IMR-90 (cell line): ENCODE measurements around the gene CTIF. TPM values are rescaled to one million over a fixed set of nuclear protein-coding genes. Genes with fewer than 3 reads are reported as not detected.

Experiments used
- ATAC-seq: fragments of 200-7000 bp; cut with Tn5 transposase; 2 replicates; pipeline ENCODE4 v1.9.1; 2020; ENCODE audit warnings: low read depth, mild to moderate bottlenecking, moderate library complexity
- BruUV-seq: library from RNA; stranded (reverse); fragments of 400-500 nt; replicated peaks from 2 replicates; lab custom pipeline; 2021; lab: Mats Ljungman, UMichigan
- CTCF ChIA-PET: fragments of 300-600 bp; formaldehyde crosslinking; extraction: SDS; loops from one replicate; lab custom pipeline; 2021; ENCODE audit warnings: antibody characterized with exemption; lab: Yijun Ruan, JAX
- POLR2A ChIA-PET: fragments of 300-600 bp; sonication (Branson Sonifier 250); formaldehyde crosslinking; loops from one replicate; lab custom pipeline; 2022; ENCODE audit warnings: antibody characterized with exemption; ENCODE audit not compliant: unreplicated experiment; lab: Charles Lee
- DNase-seq: peaks from one replicate; pipeline ENCODE4 v3.0.0; 2013
- H2AFZ ChIP-seq: replicated peaks from 2 replicates; pipeline ENCODE3; 2013; ENCODE audit warnings: low read length, mild to moderate bottlenecking; ENCODE audit not compliant: poor library complexity
- H2AK5ac ChIP-seq: 2 replicates; pipeline ENCODE4 v1.6.1; 2013; ENCODE audit warnings: low read depth, low read length, inconsistent platforms
- H2AK9ac ChIP-seq: replicated peaks from 2 replicates; pipeline ENCODE3; 2013; ENCODE audit warnings: mild to moderate bottlenecking, low read depth, low read length, moderate library complexity; ENCODE audit not compliant: poor library complexity
- H2BK120ac ChIP-seq: 2 replicates; pipeline ENCODE4 v1.6.1; 2013; ENCODE audit warnings: low read depth, low read length, inconsistent platforms
- H2BK15ac ChIP-seq: 3 replicates; pipeline ENCODE4 v1.6.1; 2013; ENCODE audit warnings: low read depth, low read length, inconsistent platforms
- H2BK20ac ChIP-seq: 2 replicates; pipeline ENCODE4 v1.6.1; 2013; ENCODE audit warnings: low read depth, mild to moderate bottlenecking, inconsistent platforms, low read length, moderate library complexity
- H2BK5ac ChIP-seq: 2 replicates; pipeline ENCODE4 v1.6.1; 2013; ENCODE audit warnings: mild to moderate bottlenecking, low read depth, low read length, inconsistent platforms; ENCODE audit not compliant: poor library complexity, severe bottlenecking
- H3K14ac ChIP-seq: replicated peaks from 2 replicates; pipeline ENCODE4 v1.6.1; 2013; ENCODE audit warnings: low read depth, low read length, inconsistent platforms
- H3K18ac ChIP-seq: 2 replicates; pipeline ENCODE4 v1.6.1; 2013; ENCODE audit warnings: low read depth, low read length, control low read depth
- H3K23ac ChIP-seq: 2 replicates; pipeline ENCODE4 v1.6.1; 2013; ENCODE audit warnings: low read depth, low read length, inconsistent platforms
- H3K27ac ChIP-seq: 2 replicates; pipeline ENCODE4 v1.5.1; 2013; ENCODE audit warnings: mild to moderate bottlenecking, control low read depth, low read length; ENCODE audit not compliant: insufficient read depth
- H3K27me3 ChIP-seq: 2 replicates; pipeline ENCODE4 v1.6.1; 2013; ENCODE audit warnings: low read length; ENCODE audit not compliant: control insufficient read depth, insufficient read depth
- H3K36me3 ChIP-seq: 2 replicates; pipeline ENCODE4 v1.6.1; 2013; ENCODE audit warnings: low read length, mixed read lengths; ENCODE audit not compliant: control insufficient read depth, insufficient read depth
- H3K4ac ChIP-seq: 2 replicates; pipeline ENCODE4 v1.6.1; 2013; ENCODE audit warnings: low read depth, low read length, inconsistent platforms
- H3K4me1 ChIP-seq: 2 replicates; pipeline ENCODE4 v1.6.1; 2013; ENCODE audit warnings: low read length, mixed read lengths; ENCODE audit not compliant: control insufficient read depth, insufficient read depth
- H3K4me2 ChIP-seq: 2 replicates; pipeline ENCODE4 v1.6.1; 2013; ENCODE audit warnings: low read depth, mild to moderate bottlenecking, control low read depth, low read length, moderate library complexity
- H3K4me3 ChIP-seq: 2 replicates; pipeline ENCODE4 v1.5.1; 2013; ENCODE audit warnings: low read depth, mild to moderate bottlenecking, control low read depth, low read length, moderate library complexity; ENCODE audit not compliant: insufficient read depth
- H3K56ac ChIP-seq: 2 replicates; pipeline ENCODE4 v1.6.1; 2013; ENCODE audit warnings: low read length, inconsistent platforms; ENCODE audit not compliant: insufficient read depth; ENCODE audit errors: extremely low read depth
- H3K79me1 ChIP-seq, 2 experiments: 2 replicates each; pipeline ENCODE4 v1.6.1; 2013; ENCODE audit warnings: low read length in 2 of 2, inconsistent platforms in 1 of 2, low read depth in 1 of 2
- H3K9ac ChIP-seq: 2 replicates; pipeline ENCODE4 v1.6.1; 2013; ENCODE audit warnings: low read depth, low read length, control low read depth
- H3K9me1 ChIP-seq: 2 replicates; pipeline ENCODE4 v1.6.1; 2013; ENCODE audit warnings: low read length, inconsistent platforms; ENCODE audit not compliant: insufficient read depth
- H3K9me3 ChIP-seq: 2 replicates; pipeline ENCODE4 v1.6.1; 2013; ENCODE audit warnings: low read length; ENCODE audit not compliant: control insufficient read depth, insufficient read depth
- H4K20me1 ChIP-seq: 2 replicates; pipeline ENCODE4 v1.6.1; 2013; ENCODE audit warnings: low read length, inconsistent platforms; ENCODE audit not compliant: insufficient read depth
- H4K5ac ChIP-seq: 2 replicates; pipeline ENCODE4 v1.6.1; 2013; ENCODE audit warnings: mild to moderate bottlenecking, low read depth, low read length, control low read depth
- H4K8ac ChIP-seq, 2 experiments: 2 replicates each; pipeline ENCODE4 v1.6.1; 2013; ENCODE audit warnings: low read depth in 2 of 2, low read length in 2 of 2, control low read depth in 1 of 2, inconsistent platforms in 1 of 2
- H4K91ac ChIP-seq: 2 replicates; pipeline ENCODE4 v1.6.1; 2013; ENCODE audit warnings: low read depth, low read length, inconsistent platforms; ENCODE audit not compliant: insufficient read depth
- CEBPB ChIP-seq: IDR thresholded peaks from 2 replicates; pipeline ENCODE4 v1.6.1; 2012; ENCODE audit warnings: low read depth, low read length, improper control_type of control experiment
- MAFK ChIP-seq: IDR thresholded peaks from 2 replicates; pipeline ENCODE4 v1.6.1; 2012; ENCODE audit warnings: low read depth, low read length, improper control_type of control experiment
- NFE2L2 ChIP-seq: fragments of 150-350 bp; IDR thresholded peaks from 2 replicates; pipeline ENCODE4 v1.6.1; 2016; ENCODE audit warnings: low read depth, mild to moderate bottlenecking, low read length
- RAD21 ChIP-seq: IDR thresholded peaks from 2 replicates; pipeline ENCODE4 v1.6.1; 2012; ENCODE audit warnings: low read length, improper control_type of control experiment
- SMC3 ChIP-seq: fragments of 150-350 bp; IDR thresholded peaks from 2 replicates; pipeline ENCODE4 v1.6.1; 2016; ENCODE audit warnings: low read depth, mild to moderate bottlenecking, antibody characterized with exemption, low read length, moderate library complexity
- dilution Hi-C: fragments of 300-500 bp; cut with HindIII; formaldehyde crosslinking; loops from one replicate; pipeline ENCODE4 v1.14.3; 2018; ENCODE audit warnings: low sequenced_read_pairs; ENCODE audit not compliant: unreplicated experiment
- in situ Hi-C: fragments of 300-500 bp; cut with MboI; formaldehyde crosslinking; loops from 3 replicates; pipeline ENCODE4 v1.14.3; 2019; ENCODE audit warnings: low sequenced_read_pairs, inconsistent platforms, mixed read lengths
- intact Hi-C: fragments of 100-400 bp; cut with micrococcal nuclease; formaldehyde crosslinking; loops from 2 replicates; pipeline ENCODE4 v1.10.0; 2022
- polyA plus RNA-seq, 3 experiments: library from polyadenylated mRNA; depleted of rRNA; stranded (reverse); fragments of >200 nt; gene quantifications; 2 replicates each; pipeline ENCODE4 v1.2.3, GENCODE V29; 2012; ENCODE audit warnings: low replicate concordance in 1 of 3
- total RNA-seq: library from RNA; depleted of rRNA; stranded (reverse); fragments of >200 nt; gene quantifications from 2 replicates; pipeline ENCODE4 v1.2.3, GENCODE V29; 2012
- TF ChIP-seq, protein P1 (sequence below): conservative IDR thresholded peaks from 2 replicates; pipeline ENCODE4 v1.5.1; 2012; ENCODE audit warnings: mild to moderate bottlenecking, low read depth, low read length, improper control_type of control experiment

CTIF gene
- total and polyA plus RNA-seq, 2 of the 4 experiments (the other 2 are of a cell fraction) = 25.1 to 57.0 TPM

DNA sequence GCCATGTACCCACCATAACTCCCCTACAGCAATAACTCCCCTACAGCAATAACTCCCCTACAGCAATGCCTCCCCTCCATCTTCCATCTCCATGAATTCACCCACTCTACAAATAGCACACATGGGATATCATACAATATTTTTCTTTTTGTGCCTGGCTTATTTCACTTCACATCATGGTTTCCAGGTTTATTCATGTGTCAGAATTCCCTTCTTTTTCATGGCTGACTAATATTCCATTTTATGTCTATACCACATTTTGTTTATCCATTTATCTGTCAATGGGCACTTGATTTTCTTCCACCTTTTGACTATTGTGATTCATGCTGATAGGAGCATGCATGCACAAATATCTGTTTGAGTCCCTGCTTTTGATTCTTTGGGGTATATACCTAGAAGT, 233.6 kb downstream of the CTIF start:
- Histone ChIP-seq H3K9ac (no peak overlapping the region), H2BK15ac (no peak overlapping the region), H3K27ac (no peak overlapping the region), H2BK5ac (no peak overlapping the region), H4K20me1 (peaks cover 29% of the 10 kb centered on the region), H4K8ac (no peak overlapping the region), H3K36me3 (peaks cover 44% of the 10 kb centered on the region), H2AFZ (no peak overlapping the region), H3K4me3 (no peak overlapping the region), H3K14ac (no peak overlapping the region), H3K23ac (no peak overlapping the region), H3K4me2 (no peak overlapping the region), H4K5ac (no peak overlapping the region), H3K56ac (no peak overlapping the region), H2BK120ac (no peak overlapping the region), H2AK5ac (no peak overlapping the region), H3K4ac (no peak overlapping the region), H3K27me3 (no peaks in the 10 kb centered on the region), H2AK9ac (no peak overlapping the region), H3K18ac (no peak overlapping the region), H3K79me1 (peaks cover 41 to 69% of the 10 kb centered on the region in 2 experiments), H2BK20ac (no peak overlapping the region), H3K4me1 (peaks cover 9% of the 10 kb centered on the region), H3K9me1 (peaks cover 15% of the 10 kb centered on the region; the same call in 1 of the 2 replicates), H3K9me3 (no peaks in the 10 kb centered on the region), H4K91ac (no peak overlapping the region)
- TF ChIP-seq, protein P1, sequence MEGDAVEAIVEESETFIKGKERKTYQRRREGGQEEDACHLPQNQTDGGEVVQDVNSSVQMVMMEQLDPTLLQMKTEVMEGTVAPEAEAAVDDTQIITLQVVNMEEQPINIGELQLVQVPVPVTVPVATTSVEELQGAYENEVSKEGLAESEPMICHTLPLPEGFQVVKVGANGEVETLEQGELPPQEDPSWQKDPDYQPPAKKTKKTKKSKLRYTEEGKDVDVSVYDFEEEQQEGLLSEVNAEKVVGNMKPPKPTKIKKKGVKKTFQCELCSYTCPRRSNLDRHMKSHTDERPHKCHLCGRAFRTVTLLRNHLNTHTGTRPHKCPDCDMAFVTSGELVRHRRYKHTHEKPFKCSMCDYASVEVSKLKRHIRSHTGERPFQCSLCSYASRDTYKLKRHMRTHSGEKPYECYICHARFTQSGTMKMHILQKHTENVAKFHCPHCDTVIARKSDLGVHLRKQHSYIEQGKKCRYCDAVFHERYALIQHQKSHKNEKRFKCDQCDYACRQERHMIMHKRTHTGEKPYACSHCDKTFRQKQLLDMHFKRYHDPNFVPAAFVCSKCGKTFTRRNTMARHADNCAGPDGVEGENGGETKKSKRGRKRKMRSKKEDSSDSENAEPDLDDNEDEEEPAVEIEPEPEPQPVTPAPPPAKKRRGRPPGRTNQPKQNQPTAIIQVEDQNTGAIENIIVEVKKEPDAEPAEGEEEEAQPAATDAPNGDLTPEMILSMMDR = no peak
- no peak for TF ChIP-seq CEBPB
- TF ChIP-seq RAD21 = no peak
- TF ChIP-seq MAFK = no peak
- TF ChIP-seq NFE2L2 = no peak
- TF ChIP-seq SMC3 = no peak
- ChIA-PET POLR2A (no interaction called here), CTCF (no interaction called here)
- in situ Hi-C loops = no loop called here
- DNase-seq (no peak), ATAC-seq (no peak)
- dilution Hi-C loops = no loop called here
- intact Hi-C loops = no loop called here
- no TSS peak for BruUV-seq
